Endothelial cell of umbilical vein (primary cell): ENCODE data around the gene APCDD1L. TPM values are rescaled to one million over a fixed set of nuclear protein-coding genes. Genes with fewer than 3 reads are reported as not detected.
A peak's percentile ranks its signal among the peaks of the same experiment; 100 is the strongest.

Experiments used
- BruUV-seq: library from RNA; stranded (reverse); fragments of 400-500 nt; replicated peaks from 2 replicates; lab custom pipeline; 2021; lab: Mats Ljungman, UMichigan
- CTCF ChIA-PET: fragments of 300-600, 350-600 bp; sonication (Branson Sonifier 250); formaldehyde crosslinking; loops from one replicate; lab custom pipeline; 2021; ENCODE audit warnings: antibody characterized with exemption, inconsistent platforms; lab: Charles Lee
- POLR2A ChIA-PET: fragments of 300-600, 350-600 bp; sonication (Branson Sonifier 250); formaldehyde crosslinking; loops from one replicate; lab custom pipeline; 2021; ENCODE audit warnings: antibody characterized with exemption, inconsistent platforms; lab: Charles Lee
- DNase-seq: peaks from one replicate; pipeline ENCODE4 v3.0.0-alpha.2; 2011; ENCODE audit warnings: low read depth, low spot score
- FAIRE-seq: peaks from 2 replicates; lab custom pipeline; 2011; peaks lifted over from hg19 to GRCh38; lab: Jason Lieb, UNC
- H2AFZ ChIP-seq: 2 replicates; pipeline ENCODE4 v1.6.0; 2012; ENCODE audit warnings: low read depth, low read length, control low read depth, inconsistent platforms
- H3K27ac ChIP-seq: 2 replicates; pipeline ENCODE4 v1.5.1; 2011; ENCODE audit warnings: low read depth, mild to moderate bottlenecking, control low read depth, low read length, moderate library complexity; ENCODE audit not compliant: insufficient read depth
- H3K27me3 ChIP-seq, 2 experiments: 2 replicates each; pipeline versions ENCODE4 v1.6.0 to v1.6.1; 2011; ENCODE audit warnings: low read length in 2 of 2, mixed read lengths in 1 of 2; ENCODE audit not compliant: control insufficient read depth in 2 of 2, insufficient read depth in 2 of 2
- H3K36me3 ChIP-seq, 2 experiments: 2 replicates in 1 of 2; 3 replicates in 1 of 2; pipeline ENCODE4 v1.5.1; 2011; ENCODE audit warnings: low read length in 2 of 2, mild to moderate bottlenecking in 1 of 2, moderate library complexity in 1 of 2; ENCODE audit not compliant: control insufficient read depth in 2 of 2, insufficient read depth in 2 of 2; ENCODE audit errors: extremely low read depth in 1 of 2
- H3K4me1 ChIP-seq: 3 replicates; pipeline ENCODE4 v1.5.1; 2011; ENCODE audit warnings: mild to moderate bottlenecking, low read length; ENCODE audit not compliant: control insufficient read depth, insufficient read depth; ENCODE audit errors: extremely low read depth
- H3K4me2 ChIP-seq: 2 replicates; pipeline ENCODE4 v1.6.1; 2011; ENCODE audit warnings: low read length, control low read depth, mixed read lengths; ENCODE audit not compliant: insufficient read depth
- H3K4me3 ChIP-seq, 3 experiments: fragments of 200-600 bp in 1 of 3; sonication (generic), shearing (Covaris generic) in 1 of 3; replicated peaks in 1 of 3; 2 replicates each; pipeline ENCODE4 v1.5.1; 2011 to 2016; ENCODE audit warnings: control low read depth in 3 of 3, low read length in 3 of 3, mild to moderate bottlenecking in 2 of 3, inconsistent platforms in 1 of 3, low read depth in 1 of 3, moderate library complexity in 1 of 3; ENCODE audit not compliant: insufficient read depth in 1 of 3
- H3K79me2 ChIP-seq: 2 replicates; pipeline ENCODE4 v1.6.0; 2012; ENCODE audit warnings: low read length, inconsistent platforms; ENCODE audit not compliant: control insufficient read depth, insufficient read depth
- H3K9ac ChIP-seq: replicated peaks from 2 replicates; pipeline ENCODE3; 2011; ENCODE audit warnings: low read length, control low read depth; ENCODE audit not compliant: insufficient read depth; ENCODE audit errors: extremely low read depth
- H3K9me1 ChIP-seq: replicated peaks from 3 replicates; pipeline ENCODE4 v1.6.0; 2011; ENCODE audit warnings: mild to moderate bottlenecking, low read length; ENCODE audit not compliant: control insufficient read depth, insufficient read depth; ENCODE audit errors: extremely low read depth
- H3K9me3 ChIP-seq: replicated peaks from 2 replicates; pipeline ENCODE4 v1.5.1; 2012; ENCODE audit warnings: low read length, inconsistent platforms; ENCODE audit not compliant: control insufficient read depth, insufficient read depth
- H4K20me1 ChIP-seq: replicated peaks from 2 replicates; pipeline ENCODE3; 2011; ENCODE audit warnings: mild to moderate bottlenecking, low read length; ENCODE audit not compliant: control insufficient read depth, insufficient read depth; ENCODE audit errors: extremely low read depth
- EZH2 ChIP-seq: IDR thresholded peaks from 2 replicates; pipeline ENCODE4 v1.6.1; 2012; ENCODE audit warnings: borderline replicate concordance, low read depth, mild to moderate bottlenecking, moderate library complexity, low read length, inconsistent platforms; ENCODE audit not compliant: severe bottlenecking
- GATA2 ChIP-seq: IDR thresholded peaks from 2 replicates; pipeline ENCODE4 v1.7.0; 2011; ENCODE audit warnings: low read depth, mild to moderate bottlenecking, moderate library complexity, mixed read lengths, low read length; ENCODE audit not compliant: insufficient read length, insufficient read depth
- JUN ChIP-seq: IDR thresholded peaks from 2 replicates; pipeline ENCODE4 v1.6.1; 2011; ENCODE audit warnings: borderline replicate concordance, low read depth; ENCODE audit not compliant: insufficient read length, insufficient read depth
- MYC ChIP-seq: IDR thresholded peaks from one replicate; pipeline ENCODE4 v1.6.1; 2011; ENCODE audit warnings: mild to moderate bottlenecking, low read depth, low read length
- POLR2A ChIP-seq: IDR thresholded peaks from 2 replicates; pipeline ENCODE4 v1.6.1; 2012; ENCODE audit warnings: low read depth, mild to moderate bottlenecking, control low read depth, low read length
- POLR2AphosphoS5 ChIP-seq: IDR thresholded peaks from 2 replicates; pipeline ENCODE4 v1.6.1; 2012; ENCODE audit warnings: low read depth, mild to moderate bottlenecking, control low read depth, low read length, moderate library complexity; ENCODE audit not compliant: insufficient read depth
- dilution Hi-C: fragments of 300-500 bp; cut with MboI; formaldehyde crosslinking; loops from one replicate; pipeline ENCODE4 v1.15.0; 2019; ENCODE audit warnings: low sequenced_read_pairs; ENCODE audit not compliant: extremely low pct_ligation_motif_present
- intact Hi-C: fragments of 100-400 bp; cut with micrococcal nuclease; formaldehyde crosslinking; loops from one replicate; pipeline ENCODE4 v1.10.0; 2022
- polyA plus RNA-seq, 4 experiments: library from polyadenylated mRNA; depleted of rRNA in 3 of 4; stranded (reverse) in 3 of 4; unstranded in 1 of 4; fragments of >200 nt; gene quantifications; 2 replicates each; pipeline versions ENCODE4 v1.2.1 to v1.2.3, GENCODE V29; 2011 to 2012; ENCODE audit warnings: missing spikeins in 1 of 4
- total RNA-seq: library from RNA; stranded (reverse); gene quantifications from 2 replicates; pipeline ENCODE4 v1.2.3, GENCODE V29; 2021
- TF ChIP-seq, protein P1 (sequence below), 2 donors: IDR thresholded peaks; 1 replicate in 1 of 2; 2 replicates in 1 of 2; pipeline ENCODE4 v1.5.1; 2011; ENCODE audit warnings: low read length in 2 of 2, mild to moderate bottlenecking in 2 of 2, moderate library complexity in 2 of 2, control low read depth in 1 of 2, inconsistent platforms in 1 of 2, low read depth in 1 of 2; ENCODE audit not compliant: insufficient read depth in 1 of 2; ENCODE audit errors: extremely low read depth in 1 of 2
- TF ChIP-seq, protein P2 (sequence below): IDR thresholded peaks from 2 replicates; pipeline ENCODE4 v1.6.1; 2011; ENCODE audit not compliant: insufficient read depth, insufficient read length

APCDD1L gene
- total and polyA plus RNA-seq, 2 donors (not counting 3 experiments of a cell fraction or from before 2014, with no cell fraction given), result 0.17 to 1.4 TPM

DNA sequence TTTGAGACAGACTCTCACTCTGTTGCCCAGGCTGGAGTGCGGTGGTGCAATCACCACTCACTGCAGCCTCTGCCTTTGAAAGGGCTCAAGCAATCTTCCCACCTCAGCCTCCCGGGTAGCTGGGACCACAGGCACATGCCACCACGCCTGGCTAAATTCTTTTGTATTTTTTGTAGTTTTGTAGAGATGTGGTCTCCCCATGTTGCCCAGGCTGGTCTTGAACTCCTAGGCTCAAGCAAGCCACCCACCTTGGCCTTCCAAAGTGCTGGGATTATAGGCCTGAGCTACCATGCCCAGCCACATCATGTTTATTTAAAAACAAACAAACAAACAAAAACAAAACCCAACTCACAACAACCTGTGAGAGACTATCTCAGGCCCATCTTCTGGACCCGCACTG is 29.7 kb upstream of the APCDD1L start:
- Histone ChIP-seq H3K4me3 (no peak overlapping the region), H3K27me3 (no peaks in the 10 kb centered on the region), H3K4me2 (no peak overlapping the region), H3K9ac (no peak overlapping the region), H3K27ac (no peak overlapping the region), H2AFZ (no peak overlapping the region), H3K4me1 (peaks cover 21% of the 10 kb centered on the region), H3K9me3 (no peaks in the 10 kb centered on the region), H4K20me1 (no peaks in the 10 kb centered on the region), H3K9me1 (no peaks in the 10 kb centered on the region), H3K79me2 (no peaks in the 10 kb centered on the region), H3K36me3 (no peaks in the 10 kb centered on the region)
- DNase-seq (no peak), FAIRE-seq (no peak)
- TF ChIP-seq, protein P1, sequence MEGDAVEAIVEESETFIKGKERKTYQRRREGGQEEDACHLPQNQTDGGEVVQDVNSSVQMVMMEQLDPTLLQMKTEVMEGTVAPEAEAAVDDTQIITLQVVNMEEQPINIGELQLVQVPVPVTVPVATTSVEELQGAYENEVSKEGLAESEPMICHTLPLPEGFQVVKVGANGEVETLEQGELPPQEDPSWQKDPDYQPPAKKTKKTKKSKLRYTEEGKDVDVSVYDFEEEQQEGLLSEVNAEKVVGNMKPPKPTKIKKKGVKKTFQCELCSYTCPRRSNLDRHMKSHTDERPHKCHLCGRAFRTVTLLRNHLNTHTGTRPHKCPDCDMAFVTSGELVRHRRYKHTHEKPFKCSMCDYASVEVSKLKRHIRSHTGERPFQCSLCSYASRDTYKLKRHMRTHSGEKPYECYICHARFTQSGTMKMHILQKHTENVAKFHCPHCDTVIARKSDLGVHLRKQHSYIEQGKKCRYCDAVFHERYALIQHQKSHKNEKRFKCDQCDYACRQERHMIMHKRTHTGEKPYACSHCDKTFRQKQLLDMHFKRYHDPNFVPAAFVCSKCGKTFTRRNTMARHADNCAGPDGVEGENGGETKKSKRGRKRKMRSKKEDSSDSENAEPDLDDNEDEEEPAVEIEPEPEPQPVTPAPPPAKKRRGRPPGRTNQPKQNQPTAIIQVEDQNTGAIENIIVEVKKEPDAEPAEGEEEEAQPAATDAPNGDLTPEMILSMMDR (IDR thresholded peaks at IDR 0.05; ENCODE audit: extremely low read depth in 1 of 2, insufficient read depth in 1 of 2, low read depth in 1 of 2, low read length in 2 of 2), result no peak
- TF ChIP-seq JUN, result no peak
- TF ChIP-seq MYC, result no peak
- TF ChIP-seq GATA2, result no peak
- TF ChIP-seq POLR2A, result no peak
- TF ChIP-seq POLR2AphosphoS5, result no peak
- TF ChIP-seq EZH2, result no peak
- CTCF ChIA-PET, result no interaction called here
- dilution Hi-C loops, result no loop called here
- no TSS peak for BruUV-seq
- POLR2A ChIA-PET, result no interaction called here
- intact Hi-C loops, result no loop called here

DNA sequence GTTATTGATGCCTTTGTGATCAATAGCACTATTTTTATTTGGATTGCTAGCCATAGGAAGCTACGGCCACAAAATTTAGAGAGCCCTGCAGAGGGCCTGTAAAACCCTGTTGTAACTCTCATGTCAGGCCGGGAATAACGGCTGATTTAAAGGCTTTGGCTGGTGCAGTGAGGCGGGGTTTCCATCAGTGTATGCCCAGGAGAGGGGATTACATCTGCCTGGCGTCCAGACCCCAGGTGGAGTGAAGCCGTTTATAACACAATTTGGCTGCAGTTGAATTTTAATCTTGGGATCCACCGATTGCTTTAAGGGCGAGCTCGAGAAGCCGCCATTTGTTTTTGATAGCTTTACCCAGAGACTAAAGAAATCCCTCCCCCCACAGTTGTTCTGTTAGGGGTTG is 29.1 kb upstream of the APCDD1L start:
- no peaks in the 10 kb centered on the region for H4K20me1 ChIP-seq
- no peak overlapping the region for H3K9ac ChIP-seq
- BruUV-seq, result no TSS peak
- no peaks in the 10 kb centered on the region for H3K9me3 ChIP-seq
- H3K36me3 ChIP-seq, result no peaks in the 10 kb centered on the region
- H3K27me3 ChIP-seq, result no peaks in the 10 kb centered on the region
- no peak overlapping the region for H3K27ac ChIP-seq
- no peaks in the 10 kb centered on the region for H3K9me1 ChIP-seq
- ChIA-PET POLR2A (no interaction called here), CTCF (interaction anchor here (0.7 to 1.0 kb wide), 2 partner anchors 11 to 114 kb away, joined by 3 to 4 read pairs; no protein-coding TSS in a partner anchor)
- intact Hi-C loops, result no loop called here
- H2AFZ ChIP-seq, result peak overlapping the region; percentile 44
- TF ChIP-seq JUN (no peak), MYC (no peak), POLR2AphosphoS5 (no peak)
- TF ChIP-seq, protein P2, sequence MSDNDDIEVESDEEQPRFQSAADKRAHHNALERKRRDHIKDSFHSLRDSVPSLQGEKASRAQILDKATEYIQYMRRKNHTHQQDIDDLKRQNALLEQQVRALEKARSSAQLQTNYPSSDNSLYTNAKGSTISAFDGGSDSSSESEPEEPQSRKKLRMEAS, result no peak
- FAIRE-seq (no peak), DNase-seq (no peak)
- no peak overlapping the region for H3K4me2 ChIP-seq
- dilution Hi-C loops, result no loop called here
- H3K4me1 ChIP-seq, result peaks cover 18% of the 10 kb centered on the region
- H3K79me2 ChIP-seq, result no peaks in the 10 kb centered on the region
- no peak overlapping the region for H3K4me3 ChIP-seq
